ENCODE data around the gene MAPK12. TPM values are rescaled to one million over a fixed set of nuclear protein-coding genes. Genes with fewer than 3 reads are reported as not detected.

Gene MAPK12
- total and polyA plus RNA-seq, 2 experiments from 2014 or later, result 20.7 to 28.7 TPM

DNA sequence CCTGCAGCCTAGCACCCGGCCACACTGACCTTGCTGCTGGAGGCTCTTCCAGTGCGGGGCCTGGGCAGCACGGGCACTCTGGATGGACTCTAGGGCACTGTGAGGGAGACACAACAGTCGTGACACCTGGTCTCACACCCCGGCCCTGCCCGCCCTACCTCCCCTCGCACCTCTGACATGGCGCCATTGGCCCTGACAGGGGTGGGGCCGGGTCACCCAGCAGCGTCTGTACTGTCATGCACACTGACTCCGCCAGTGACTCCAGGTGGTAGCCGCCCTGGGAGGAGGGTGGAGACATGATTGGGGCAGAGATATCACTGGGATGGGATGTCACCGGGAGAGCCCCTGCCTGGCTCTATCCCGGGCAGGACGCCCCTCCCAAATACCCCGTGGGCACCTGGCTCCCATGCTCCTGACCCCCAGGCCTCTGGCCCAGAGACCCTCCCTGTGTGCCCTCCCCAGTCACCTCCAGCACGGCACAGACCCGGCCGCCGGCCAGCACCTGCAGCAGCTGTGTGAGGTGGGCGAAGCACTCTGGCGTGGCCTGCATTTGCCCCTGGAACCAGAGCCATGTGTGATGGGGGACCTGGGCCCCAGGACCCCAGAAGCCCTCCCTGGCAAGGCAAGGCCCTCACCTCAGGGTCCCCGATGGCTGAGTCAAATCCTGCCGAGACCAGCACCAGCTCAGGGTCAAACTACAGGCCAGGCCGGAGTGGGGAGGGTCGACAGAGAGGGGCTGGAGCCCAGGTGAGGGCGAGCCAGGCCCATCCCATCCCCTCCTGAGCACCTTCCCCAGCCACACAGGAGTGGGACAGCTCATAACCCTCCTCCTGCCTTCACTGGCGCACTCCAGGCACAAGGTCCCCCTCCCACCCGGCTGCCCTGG is 13.0 kb downstream of the MAPK12 start:
- H3K36me3 ChIP-seq (ENCODE audit: low read depth), result no peaks in the 10 kb centered on the region
- no peak overlapping the region for H3K4me3 ChIP-seq
- H3K27me3 ChIP-seq (replicated peaks; ENCODE audit: insufficient read depth), result no peaks in the 10 kb centered on the region
- no peaks in the 10 kb centered on the region for H3K9me3 ChIP-seq (ENCODE audit: low read depth)
- no peaks in the 10 kb centered on the region for H3K9me2 ChIP-seq (ENCODE audit: insufficient read depth)
- peaks cover 7% of the 10 kb centered on the region; the same call in 1 of the 2 replicates for H3K4me1 ChIP-seq (ENCODE audit: insufficient read depth)
- H4K20me1 ChIP-seq (ENCODE audit: insufficient read depth), result no peaks in the 10 kb centered on the region
- no peak overlapping the region for H3K27ac ChIP-seq
- H2AFZ ChIP-seq, result no peak overlapping the region
- peaks cover 51% of the 10 kb centered on the region for H3K79me2 ChIP-seq (ENCODE audit: insufficient read depth)
- H3K9ac ChIP-seq, result no peak overlapping the region
- 87 to 89% methylated on average over 22 to 28 of the region's 29 CpGs for WGBS, 2 experiments (ENCODE audit: low coverage in 1 of 2, low lambda C conversion rate in 2 of 2, missing lambda C conversion rate in 2 of 2)
- no peak for DNase-seq
- H3K4me2 ChIP-seq (ENCODE audit: unreplicated experiment), result no peak overlapping the region
- H3F3A ChIP-seq (ENCODE audit: insufficient read depth), result no peaks in the 10 kb centered on the region
- in situ Hi-C loops (cut with MboI), result no loop called here
- TF ChIP-seq EZH2phosphoT487 (IDR thresholded peaks at IDR 0.05; ENCODE audit: insufficient read depth, low read depth) (no peak), EZH2 (IDR thresholded peaks at IDR 0.05; ENCODE audit: insufficient read depth, poor library complexity, severe bottlenecking) (no peak)

DNA sequence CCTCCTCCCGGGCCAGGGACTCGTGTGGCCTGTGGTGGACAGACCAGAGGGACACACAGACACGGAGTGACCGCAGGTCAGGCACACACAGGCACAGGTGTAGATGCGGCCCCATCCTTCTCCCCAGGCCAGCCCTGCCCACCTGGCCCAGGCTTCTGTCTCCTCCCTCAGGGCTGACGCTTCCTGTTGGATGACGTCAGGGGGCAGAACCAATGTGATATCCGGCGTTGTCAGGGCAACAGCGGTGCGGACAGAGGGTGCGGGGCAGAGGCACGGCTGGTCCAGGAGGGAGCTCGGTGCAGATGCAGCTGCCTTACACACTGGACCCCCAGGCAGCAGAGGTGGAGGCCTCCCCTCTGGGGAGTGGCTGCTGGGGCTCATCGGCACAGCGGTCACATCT is 13.7 kb downstream of the MAPK12 start:
- Histone ChIP-seq H3F3A (ENCODE audit: insufficient read depth) (no peaks in the 10 kb centered on the region), H2AFZ (no peak overlapping the region), H3K4me1 (ENCODE audit: insufficient read depth) (peaks cover 7% of the 10 kb centered on the region; the same call in 1 of the 2 replicates), H3K9me2 (ENCODE audit: insufficient read depth) (no peaks in the 10 kb centered on the region), H3K27ac (no peak overlapping the region), H3K36me3 (ENCODE audit: low read depth) (no peaks in the 10 kb centered on the region), H3K4me3 (no peak overlapping the region), H3K9me3 (ENCODE audit: low read depth) (no peaks in the 10 kb centered on the region), H3K79me2 (ENCODE audit: insufficient read depth) (peaks cover 58% of the 10 kb centered on the region), H3K4me2 (ENCODE audit: unreplicated experiment) (no peak overlapping the region), H4K20me1 (ENCODE audit: insufficient read depth) (no peaks in the 10 kb centered on the region), H3K27me3 (replicated peaks; ENCODE audit: insufficient read depth) (no peaks in the 10 kb centered on the region), H3K9ac (no peak overlapping the region)
- WGBS, 2 experiments (ENCODE audit: low coverage in 1 of 2, low lambda C conversion rate in 2 of 2, missing lambda C conversion rate in 2 of 2), result 71 to 76% methylated on average over 16 of the region's 16 CpGs
- in situ Hi-C loops (cut with MboI), result no loop called here
- peak; percentile 48 for DNase-seq
- TF ChIP-seq EZH2 (IDR thresholded peaks at IDR 0.05; ENCODE audit: insufficient read depth, poor library complexity, severe bottlenecking) (no peak), EZH2phosphoT487 (IDR thresholded peaks at IDR 0.05; ENCODE audit: insufficient read depth, low read depth) (no peak)

DNA sequence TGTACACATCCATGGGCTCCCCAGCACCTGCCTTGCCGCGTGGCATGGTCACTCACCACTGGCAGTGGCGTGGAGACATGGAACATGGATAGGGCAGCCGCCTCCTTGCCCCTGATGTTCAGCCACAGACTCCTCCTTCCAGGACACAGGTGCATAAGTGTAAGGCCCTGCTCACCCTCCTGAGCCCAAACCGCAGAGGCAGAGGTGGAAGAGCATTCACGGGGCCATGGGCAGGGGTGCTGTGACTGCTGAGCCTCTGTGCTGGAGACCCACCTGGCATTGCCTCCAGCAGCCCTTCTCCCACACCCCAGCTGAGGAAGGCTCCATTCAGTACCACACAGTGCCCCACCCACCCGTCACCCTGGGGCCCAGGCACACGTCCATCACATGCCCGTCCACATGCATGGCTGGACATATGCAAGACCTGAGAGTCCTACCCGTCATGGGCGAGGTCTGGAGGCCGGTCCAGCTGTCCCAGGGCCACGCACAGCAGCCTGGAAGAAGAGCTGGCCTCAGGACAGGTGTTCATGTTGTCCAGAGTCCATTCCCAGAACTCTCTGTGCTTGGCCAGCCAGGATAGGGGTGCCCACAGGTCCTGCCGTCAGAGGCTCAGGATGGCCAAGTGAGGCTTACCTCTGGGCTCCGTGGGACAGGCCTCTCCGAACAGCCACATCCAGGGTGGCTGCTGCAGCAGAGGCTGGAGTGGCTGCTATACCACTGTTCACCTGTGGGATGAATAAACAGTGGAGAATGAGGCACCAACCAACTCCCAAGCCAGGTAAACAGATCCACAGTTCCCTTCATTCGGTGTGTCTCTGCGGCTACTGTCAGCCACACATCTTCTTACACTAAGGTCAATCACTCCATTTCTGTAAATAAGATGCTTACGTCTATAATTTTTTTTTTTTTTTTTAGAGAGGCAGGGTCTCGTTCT is 15.0 kb downstream of the MAPK12 start:
- Histone ChIP-seq H3K9me2 (ENCODE audit: insufficient read depth) (no peaks in the 10 kb centered on the region), H3K4me2 (ENCODE audit: unreplicated experiment) (no peak overlapping the region), H4K20me1 (ENCODE audit: insufficient read depth) (no peaks in the 10 kb centered on the region), H3K79me2 (ENCODE audit: insufficient read depth) (peaks cover 70% of the 10 kb centered on the region), H3K9me3 (ENCODE audit: low read depth) (no peaks in the 10 kb centered on the region), H2AFZ (no peak overlapping the region), H3K36me3 (ENCODE audit: low read depth) (no peaks in the 10 kb centered on the region), H3K4me1 (ENCODE audit: insufficient read depth) (peaks cover 15% of the 10 kb centered on the region), H3K27ac (no peak overlapping the region), H3K4me3 (no peak overlapping the region), H3F3A (ENCODE audit: insufficient read depth) (no peaks in the 10 kb centered on the region), H3K9ac (no peak overlapping the region), H3K27me3 (replicated peaks; ENCODE audit: insufficient read depth) (no peaks in the 10 kb centered on the region)
- no peak for DNase-seq
- whole genome bisulfite sequencing, 2 experiments (ENCODE audit: low coverage in 1 of 2, low lambda C conversion rate in 2 of 2, missing lambda C conversion rate in 2 of 2), result 82 to 85% methylated on average over 17 to 20 of the region's 20 CpGs
- in situ Hi-C loops (cut with MboI), result no loop called here
- TF ChIP-seq EZH2phosphoT487 (IDR thresholded peaks at IDR 0.05; ENCODE audit: insufficient read depth, low read depth) (no peak), EZH2 (IDR thresholded peaks at IDR 0.05; ENCODE audit: insufficient read depth, poor library complexity, severe bottlenecking) (no peak)

Measured in GM23248 (cell line).